GM19240 (cell line): ENCODE data around the gene UNC5C.

Experiments
- DNase-seq: peaks from one replicate; pipeline ENCODE4 v3.0.0; 2011; ENCODE audit warnings: low spot score; ENCODE audit not compliant: insufficient read length

UNC5C gene

DNA sequence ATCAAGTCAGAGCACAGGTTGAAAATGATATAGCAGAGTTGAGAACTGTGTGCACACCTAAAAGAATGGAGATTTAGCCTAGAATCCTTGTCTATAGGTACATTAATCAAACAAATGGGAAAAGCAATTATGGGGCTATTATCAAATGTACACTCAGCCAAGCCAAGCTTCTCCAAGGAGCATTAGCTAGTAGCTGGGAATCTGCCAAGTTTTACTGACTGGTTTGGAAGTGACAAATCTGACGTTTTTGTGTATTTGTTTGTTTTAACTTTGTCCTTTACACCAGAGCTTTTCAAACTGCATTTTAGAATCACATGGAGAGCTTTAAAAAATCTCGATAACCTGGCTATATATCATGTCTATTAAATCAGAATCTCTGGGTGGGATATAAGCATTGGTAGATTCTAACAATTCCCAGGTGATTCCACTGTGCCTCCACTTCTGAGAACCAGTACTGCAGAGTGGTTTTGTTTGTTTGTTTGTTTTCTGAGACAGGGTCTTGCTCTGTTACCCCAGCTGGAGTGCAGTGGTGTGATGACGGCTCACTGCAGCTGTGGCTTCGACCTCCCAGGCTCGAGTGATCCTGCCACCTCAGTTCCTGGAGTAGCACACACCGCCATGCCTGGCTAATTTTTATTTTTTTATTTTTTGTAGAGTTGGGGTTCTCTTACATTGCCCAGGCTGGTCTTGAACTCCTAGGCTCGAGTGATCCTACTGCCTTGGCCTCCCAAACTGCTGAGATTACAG, 279.8 kb downstream of the UNC5C start:
- no peak for DNase-seq

GRCh38 chr4:95267081-95267480, 281.7 kb downstream of the UNC5C start:
- DNase-seq = no peak

- no peak for DNase-seq
Measured at GRCh38 chr4:95265814-95266740, 282.7 kb downstream of the UNC5C start.

DNA sequence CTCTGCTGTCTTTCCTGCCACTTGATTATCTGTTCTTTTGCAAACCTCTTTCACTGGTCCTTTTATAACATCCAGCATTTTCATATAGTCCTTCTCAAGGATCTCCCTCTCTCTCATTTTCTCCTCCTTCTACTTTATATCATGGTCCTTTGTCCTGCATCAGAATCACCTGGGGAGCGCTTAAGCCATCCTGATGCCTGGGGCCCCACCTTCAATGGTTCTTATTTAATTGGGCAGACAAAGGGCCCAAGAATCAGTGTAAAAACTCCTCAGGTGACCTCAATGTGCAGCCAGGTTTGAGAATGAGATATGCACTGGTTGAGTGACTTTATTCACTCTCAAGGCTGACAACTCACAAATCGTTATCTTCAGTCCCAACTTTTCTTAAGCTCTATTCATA, 283.9 kb downstream of the UNC5C start:
- no peak for DNase-seq

DNA sequence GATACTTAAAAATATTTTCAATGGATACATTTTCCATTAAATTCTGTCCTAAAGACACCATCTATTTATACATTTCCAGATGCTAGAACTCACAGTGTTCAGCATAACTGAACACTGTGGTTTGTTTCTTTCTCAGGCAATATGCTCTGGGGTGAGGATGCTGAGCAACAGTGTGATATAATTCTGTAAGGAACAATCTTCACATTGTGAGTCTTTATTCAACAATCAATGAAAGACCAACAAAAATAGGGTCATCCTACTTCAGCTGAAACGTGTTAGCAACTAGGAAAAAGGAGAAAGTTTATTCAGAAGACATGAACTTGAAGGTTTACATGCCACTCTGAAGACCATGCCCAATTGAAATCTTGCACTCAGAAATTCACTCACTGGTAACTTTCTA, 284.8 kb downstream of the UNC5C start:
- DNase-seq = no peak

DNA sequence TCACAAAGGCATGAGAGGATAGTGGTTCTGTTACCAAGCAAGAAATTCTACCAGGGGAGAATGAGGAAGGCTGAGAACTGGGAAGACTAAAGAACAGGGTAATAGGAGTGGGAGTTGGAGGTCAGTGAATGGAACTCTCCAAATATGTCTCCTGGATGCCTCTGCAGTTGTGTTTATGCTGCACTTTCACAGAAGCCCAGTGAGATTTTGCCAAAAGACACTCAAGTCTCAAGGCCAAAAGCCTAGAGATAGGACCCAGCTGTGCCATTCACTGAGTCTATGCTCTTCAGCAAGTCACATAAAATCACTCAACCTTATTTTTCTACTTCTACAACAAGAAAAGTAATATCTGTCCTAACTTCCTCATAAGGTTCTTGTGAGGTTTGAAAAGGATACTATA, 285.4 kb downstream of the UNC5C start:
- DNase-seq = no peak

DNA sequence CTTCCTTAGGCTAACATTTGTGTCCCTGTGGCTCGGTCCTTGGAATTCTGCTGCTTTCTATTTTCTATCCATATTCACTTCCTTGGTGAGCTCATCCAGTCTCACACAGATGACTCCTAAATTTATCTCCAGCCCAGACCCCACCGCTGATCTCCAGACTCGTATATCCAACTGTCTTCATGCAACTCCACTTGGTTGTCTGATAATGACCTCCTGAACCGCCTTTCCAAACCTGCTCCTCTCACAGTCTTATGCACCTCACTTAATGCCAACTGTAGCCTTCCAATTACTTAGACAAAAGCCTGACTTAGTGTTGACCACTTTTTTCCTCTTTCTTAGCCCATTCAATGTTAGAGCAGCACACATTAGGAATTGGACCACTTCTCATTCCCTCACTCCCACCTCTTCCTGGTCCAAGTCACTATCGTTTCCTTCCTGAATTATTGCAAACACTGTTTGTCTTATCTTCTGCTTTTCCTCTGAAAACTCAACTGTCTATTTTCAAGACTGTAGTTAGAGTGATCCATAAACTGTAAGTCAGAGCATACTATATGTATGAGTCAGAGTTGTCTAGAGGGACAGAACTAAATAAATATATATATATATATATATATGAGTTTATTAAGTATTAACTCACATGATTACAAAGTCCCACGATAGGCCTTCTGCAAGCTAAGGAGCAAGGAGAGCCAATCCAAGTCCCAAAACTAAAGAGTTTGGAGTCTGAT, 292.5 kb downstream of the UNC5C start:
- no peak for DNase-seq

GRCh38 chr4:95255396-95256107, 293.2 kb downstream of the UNC5C start:
- DNase-seq = no peak

GRCh38 chr4:95251568-95251967, 297.2 kb downstream of the UNC5C start:
- no peak for DNase-seq

DNA sequence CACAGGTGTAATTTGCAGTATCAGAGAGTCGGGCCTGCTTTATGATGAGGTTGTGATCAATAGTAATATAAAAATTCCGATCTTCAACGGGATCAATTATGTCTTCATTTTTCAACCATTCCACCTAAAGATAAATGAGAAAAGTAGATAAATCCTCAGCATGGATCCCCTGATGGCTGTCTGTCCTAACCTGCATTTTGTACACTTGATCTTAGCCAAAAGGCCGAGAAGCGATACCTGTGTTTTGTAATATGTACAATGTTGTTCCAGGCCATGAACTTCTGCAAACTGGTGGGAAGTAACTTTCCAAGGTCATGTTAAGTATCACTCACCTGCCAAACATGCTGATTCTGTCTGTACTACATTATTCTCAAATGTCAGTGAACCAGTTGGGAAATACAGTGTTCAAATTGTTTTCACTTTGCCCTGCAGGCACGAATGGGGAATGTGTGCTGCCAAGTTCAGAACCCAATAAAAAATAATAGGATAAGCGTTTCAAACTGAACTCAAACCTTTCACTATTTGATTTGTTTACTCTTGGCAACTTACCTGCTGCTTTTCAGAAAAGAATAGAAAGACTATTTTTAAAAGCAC, 298.1 kb downstream of the UNC5C start:
- DNase-seq = no peak

GRCh38 chr4:95249426-95250021, 299.2 kb downstream of the UNC5C start:
- DNase-seq = no peak

DNA sequence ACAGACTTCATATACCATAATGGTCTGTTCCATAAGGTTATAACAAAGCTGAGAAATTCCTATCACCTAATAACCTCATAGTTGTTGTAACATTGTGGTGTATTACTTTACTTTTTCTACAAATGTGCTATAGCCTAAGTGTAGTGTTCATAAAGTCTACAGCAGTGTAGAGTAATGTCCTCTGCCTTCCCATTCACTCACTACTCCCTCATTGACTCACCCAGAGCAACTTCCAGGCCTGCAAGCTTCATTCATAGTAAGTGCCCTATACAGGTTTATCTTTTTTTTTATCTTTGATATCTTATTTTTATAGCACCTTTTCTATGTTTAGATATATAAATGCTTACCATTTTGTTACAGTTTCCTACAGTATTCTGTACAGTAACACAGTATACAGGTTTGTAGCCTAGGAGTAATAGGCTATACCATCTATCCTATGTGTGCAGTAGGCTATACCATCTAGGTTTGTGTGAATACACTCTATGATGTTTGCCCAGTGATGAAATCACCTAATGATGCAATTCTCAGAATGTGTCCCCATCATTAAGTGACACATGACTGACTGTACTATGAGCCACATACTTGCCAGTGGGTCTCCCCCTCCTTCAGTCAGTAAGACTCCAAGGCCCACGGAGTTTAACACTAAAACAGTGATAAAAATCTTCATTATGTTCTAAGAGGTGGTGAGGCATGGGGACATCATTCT, 299.9 kb downstream of the UNC5C start:
- DNase-seq = no peak

- DNase-seq = no peak
Measured at GRCh38 chr4:95243892-95244291, 304.9 kb downstream of the UNC5C start.

GRCh38 chr4:95238554-95238953, 310.2 kb downstream of the UNC5C start:
- no peak for DNase-seq

DNA sequence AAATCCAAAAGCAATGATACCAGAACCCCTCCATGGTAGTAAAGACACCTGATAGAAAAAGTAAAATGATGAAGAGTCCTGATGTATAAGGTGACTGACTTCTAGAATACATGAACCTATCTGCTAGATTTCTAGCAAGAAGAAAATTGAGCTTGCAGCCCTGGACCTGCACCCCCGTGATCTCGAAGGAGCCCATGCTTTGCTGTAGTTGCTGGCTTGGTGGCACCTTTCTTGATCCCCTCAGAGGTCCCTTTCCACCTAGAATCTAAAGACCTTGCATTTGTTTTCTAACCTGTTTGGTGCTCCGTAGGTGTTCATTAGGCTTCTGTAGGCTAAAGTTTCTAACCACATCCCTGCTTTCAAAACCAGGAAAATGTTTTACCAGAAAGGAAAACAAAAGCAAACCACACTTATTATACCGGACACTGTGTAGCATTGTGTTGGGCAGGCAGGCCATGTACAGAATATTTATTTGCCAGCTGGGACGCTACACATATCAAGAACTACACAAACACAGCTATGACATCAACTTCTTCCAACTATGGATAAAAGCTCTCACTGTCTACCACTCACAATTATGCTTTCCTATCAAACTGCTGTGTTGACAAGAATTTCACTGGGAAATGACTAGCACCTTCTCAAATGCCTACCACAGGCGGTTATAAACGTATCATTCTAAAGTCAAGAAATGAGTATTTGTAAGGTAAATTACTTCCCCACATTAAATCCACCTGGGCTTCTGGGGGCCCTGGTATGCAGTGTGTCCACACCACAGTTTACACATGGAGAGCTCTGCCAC, 316.2 kb downstream of the UNC5C start:
- DNase-seq = no peak

DNA sequence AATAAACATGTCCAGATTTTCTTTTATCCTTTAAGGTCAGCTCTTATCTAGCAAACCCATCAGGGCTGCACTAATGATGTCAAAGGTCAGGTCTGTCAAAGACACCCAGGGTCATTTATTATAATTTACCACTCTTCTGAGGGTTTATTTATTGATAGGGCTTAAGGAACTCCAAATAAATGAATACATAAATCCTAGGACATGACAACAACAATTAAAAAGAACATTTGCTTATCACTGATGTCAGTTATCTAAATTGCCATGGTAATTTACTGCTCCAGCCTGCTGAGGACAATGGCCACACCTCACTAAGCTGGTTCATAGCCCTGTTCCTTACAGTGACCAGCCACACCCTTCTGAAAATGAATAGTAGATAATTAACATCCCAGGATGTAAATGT, 317.1 kb downstream of the UNC5C start:
- DNase-seq = no peak

DNA sequence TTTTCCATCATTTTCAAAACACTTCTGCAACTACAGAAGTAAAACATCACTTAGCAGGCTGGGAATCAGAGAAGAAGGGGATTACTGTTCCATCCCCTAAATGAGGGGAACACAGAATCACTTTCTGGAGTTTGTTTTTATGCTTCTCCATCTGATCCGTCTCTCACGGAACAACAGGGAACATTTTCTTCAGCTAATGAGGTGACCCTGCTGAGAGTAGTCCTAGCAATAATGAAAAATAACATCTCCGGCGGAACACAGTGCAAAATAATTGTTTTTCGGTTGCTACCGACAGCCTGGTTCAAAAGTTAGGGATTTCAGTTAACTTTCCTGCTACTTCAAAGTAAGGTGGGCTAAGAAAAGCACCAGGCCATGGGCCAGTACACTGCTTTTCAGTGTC, 322.9 kb downstream of the UNC5C start:
- DNase-seq = no peak

DNA sequence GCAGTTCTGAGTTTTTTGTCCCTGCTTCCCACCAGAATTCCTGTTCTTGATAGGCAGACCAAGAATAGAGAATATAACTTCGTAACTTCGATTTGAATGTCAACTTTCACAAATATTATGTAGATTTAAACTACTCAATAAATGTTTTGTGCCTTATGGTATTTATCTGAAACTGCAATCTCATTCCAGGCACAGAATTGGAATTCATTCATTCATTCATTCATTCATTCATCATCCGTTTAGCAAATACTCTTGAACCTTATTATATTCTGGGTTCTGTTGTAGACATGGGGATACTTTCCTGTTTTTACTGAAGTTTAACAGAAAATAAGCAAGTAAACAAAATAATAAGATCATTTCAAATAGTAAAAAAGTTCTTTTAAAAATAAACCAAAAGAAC, 324.4 kb downstream of the UNC5C start:
- DNase-seq = no peak
